Liver (tissue), 3 donors: Measurements from ENCODE around the gene PUS7L.

ENCODE experiments used
- ATF3 ChIP-seq: IDR thresholded peaks from 2 replicates; pipeline ENCODE4 v1.6.1; 2016; ENCODE audit warnings: antibody characterized with exemption
- CTCF ChIP-seq: fragments of 150-350 bp; IDR thresholded peaks from 2 replicates; pipeline ENCODE4 v1.5.1; 2017; ENCODE audit warnings: improper control_type of control experiment, low read depth, low read length; ENCODE audit not compliant: missing input control
- EGR1 ChIP-seq, 2 donors: IDR thresholded peaks; 2 replicates each; pipeline ENCODE4 v1.6.1; 2016 to 2018; ENCODE audit warnings: antibody characterized with exemption in 2 of 2, low read depth in 2 of 2
- FOXA1 ChIP-seq: IDR thresholded peaks from 2 replicates; pipeline ENCODE4 v1.6.1; 2016; ENCODE audit warnings: antibody characterized with exemption
- FOXA2 ChIP-seq: IDR thresholded peaks from 2 replicates; pipeline ENCODE4 v1.6.1; 2016; ENCODE audit warnings: antibody characterized with exemption
- GABPA ChIP-seq, 2 donors: IDR thresholded peaks in 1 of 2; conservative IDR thresholded peaks in 1 of 2; 2 replicates each; pipeline ENCODE4 v1.6.1; 2016; ENCODE audit warnings: antibody characterized with exemption in 2 of 2, mild to moderate bottlenecking in 1 of 2, moderate library complexity in 1 of 2
- JUND ChIP-seq, 2 donors: IDR thresholded peaks; 2 replicates each; pipeline ENCODE4 v1.6.1; 2016; ENCODE audit warnings: antibody characterized with exemption in 2 of 2
- MAX ChIP-seq: IDR thresholded peaks from 2 replicates; pipeline ENCODE4 v1.6.1; 2016; ENCODE audit warnings: antibody characterized with exemption
- RAD21 ChIP-seq, 2 donors: IDR thresholded peaks; 2 replicates each; pipeline ENCODE4 v1.6.1; 2016; ENCODE audit warnings: antibody characterized with exemption in 2 of 2, mild to moderate bottlenecking in 2 of 2
- REST ChIP-seq: IDR thresholded peaks from 2 replicates; pipeline ENCODE4 v1.6.1; 2016; ENCODE audit warnings: antibody characterized with exemption, mild to moderate bottlenecking
- YY1 ChIP-seq: IDR thresholded peaks from 2 replicates; pipeline ENCODE4 v1.6.1; 2016; ENCODE audit warnings: antibody characterized with exemption, mild to moderate bottlenecking
- ZBTB33 ChIP-seq: IDR thresholded peaks from 2 replicates; pipeline ENCODE4 v1.6.1; 2016; ENCODE audit warnings: antibody characterized with exemption
- donor health status: healthy.
- donor health status: healthy.

- TF ChIP-seq CTCF (no peak), FOXA1 (no peak), GABPA (IDR thresholded peaks at IDR 0.05 in 1 of 2, conservative IDR thresholded peaks at IDR 0.05 in 1 of 2) (no peak), FOXA2 (no peak), MAX (no peak), YY1 (no peak), REST (no peak), JUND (IDR thresholded peaks at IDR 0.05) (no peak), ATF3 (no peak), ZBTB33 (no peak), EGR1 (IDR thresholded peaks at IDR 0.05; ENCODE audit: low read depth in 2 of 2) (no peak), RAD21 (IDR thresholded peaks at IDR 0.05) (no peak)
These were observed 89.2 kb downstream of the PUS7L start for GRCh38 chr12:43669373-43669772.
